ENCODE results near the gene SLC22A3.

DNA sequence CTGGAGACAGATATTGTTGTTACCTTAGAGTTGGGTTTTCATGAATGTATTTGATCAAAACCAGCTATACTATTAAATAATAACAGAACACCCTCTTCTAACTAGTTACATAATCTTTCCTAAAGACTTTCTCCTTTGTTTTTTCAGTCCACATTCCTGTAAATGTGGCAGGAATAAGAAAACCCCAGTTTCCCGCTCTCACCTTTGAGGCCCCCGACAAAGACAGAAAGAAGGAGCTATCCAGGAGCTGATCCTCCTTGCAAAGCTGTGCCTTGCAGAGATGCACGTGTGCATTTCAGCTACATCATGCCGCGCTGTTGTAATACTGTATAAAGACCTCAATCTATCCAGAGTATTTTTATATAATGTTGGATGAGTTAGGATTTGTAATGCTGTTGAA, 102.7 kb downstream of the SLC22A3 start:
- TF ChIP-seq, protein P1, sequence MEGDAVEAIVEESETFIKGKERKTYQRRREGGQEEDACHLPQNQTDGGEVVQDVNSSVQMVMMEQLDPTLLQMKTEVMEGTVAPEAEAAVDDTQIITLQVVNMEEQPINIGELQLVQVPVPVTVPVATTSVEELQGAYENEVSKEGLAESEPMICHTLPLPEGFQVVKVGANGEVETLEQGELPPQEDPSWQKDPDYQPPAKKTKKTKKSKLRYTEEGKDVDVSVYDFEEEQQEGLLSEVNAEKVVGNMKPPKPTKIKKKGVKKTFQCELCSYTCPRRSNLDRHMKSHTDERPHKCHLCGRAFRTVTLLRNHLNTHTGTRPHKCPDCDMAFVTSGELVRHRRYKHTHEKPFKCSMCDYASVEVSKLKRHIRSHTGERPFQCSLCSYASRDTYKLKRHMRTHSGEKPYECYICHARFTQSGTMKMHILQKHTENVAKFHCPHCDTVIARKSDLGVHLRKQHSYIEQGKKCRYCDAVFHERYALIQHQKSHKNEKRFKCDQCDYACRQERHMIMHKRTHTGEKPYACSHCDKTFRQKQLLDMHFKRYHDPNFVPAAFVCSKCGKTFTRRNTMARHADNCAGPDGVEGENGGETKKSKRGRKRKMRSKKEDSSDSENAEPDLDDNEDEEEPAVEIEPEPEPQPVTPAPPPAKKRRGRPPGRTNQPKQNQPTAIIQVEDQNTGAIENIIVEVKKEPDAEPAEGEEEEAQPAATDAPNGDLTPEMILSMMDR (IDR thresholded peaks at IDR 0.05; ENCODE audit: insufficient read depth, low read depth, low read length), result no peak
- TF ChIP-seq EZH2 (IDR thresholded peaks at IDR 0.05; ENCODE audit: insufficient read depth, low read length), result no peak
